ENCODE measurements around the gene MYBPH. TPM values are rescaled to one million over a fixed set of nuclear protein-coding genes. Genes with fewer than 3 reads are reported as not detected.

MYBPH gene
- total and polyA plus RNA-seq, 2 donors (not counting 3 experiments of a cell fraction or from before 2014, with no cell fraction given): not detected

DNA sequence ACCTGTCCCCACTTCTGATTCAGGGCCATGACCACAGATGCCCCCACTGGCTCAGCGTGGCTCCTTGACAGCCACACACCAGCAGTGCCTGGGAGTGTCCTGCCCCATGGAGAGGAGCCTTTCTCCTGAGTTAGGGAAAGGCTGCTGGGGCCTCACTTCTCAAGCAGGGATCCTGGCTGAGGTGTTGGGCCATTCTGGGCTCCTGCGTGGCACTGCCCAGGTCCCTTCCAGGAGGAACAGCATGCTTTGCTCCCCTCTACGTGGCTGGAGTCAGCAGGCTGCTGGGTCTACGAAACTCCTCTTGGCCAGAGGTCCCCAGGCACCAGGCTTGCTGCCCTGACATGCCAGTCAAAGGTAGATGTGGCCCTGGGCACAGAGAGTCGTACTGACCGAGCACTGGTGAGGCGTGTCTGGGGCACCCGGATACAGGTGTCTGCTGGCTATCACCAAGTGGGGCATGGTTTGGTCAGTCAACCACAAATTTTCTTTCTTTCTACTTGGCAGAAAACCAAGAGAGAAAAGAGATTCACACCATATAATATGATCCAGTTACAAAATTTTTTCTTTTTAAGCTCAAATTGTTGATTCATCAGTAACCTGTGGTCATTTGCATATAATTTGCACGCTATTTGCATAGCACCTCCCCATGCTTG, 44.0 kb downstream of the MYBPH start:
- no peaks in the 10 kb centered on the region for H3K9me3 ChIP-seq (replicated peaks; ENCODE audit: control insufficient read depth, insufficient read depth, low read length)
- TF ChIP-seq FOS (IDR thresholded peaks at IDR 0.05; ENCODE audit: borderline replicate concordance, insufficient read depth, low read length) (no peak), POLR2A (IDR thresholded peaks at IDR 0.05; ENCODE audit: low read depth, low read length) (no peak), JUN (IDR thresholded peaks at IDR 0.05; ENCODE audit: borderline replicate concordance, insufficient read depth, insufficient read length, low read depth) (no peak), EZH2 (IDR thresholded peaks at IDR 0.05; ENCODE audit: borderline replicate concordance, low read depth, low read length, severe bottlenecking) (no peak)
- peaks cover 4% of the 10 kb centered on the region for H3K4me1 ChIP-seq (ENCODE audit: control insufficient read depth, extremely low read depth, insufficient read depth, low read length)
- H3K36me3 ChIP-seq (ENCODE audit: control insufficient read depth in 2 of 2, extremely low read depth in 1 of 2, insufficient read depth in 2 of 2, low read length in 2 of 2): no peaks in the 10 kb centered on the region
- H4K20me1 ChIP-seq (replicated peaks; ENCODE audit: control insufficient read depth, extremely low read depth, insufficient read depth, low read length): no peaks in the 10 kb centered on the region
- FAIRE-seq (no peak), DNase-seq (ENCODE audit: low read depth, low spot score) (no peak)
- intact Hi-C loops (cut with micrococcal nuclease) (no loop called here), dilution Hi-C loops (cut with MboI; ENCODE audit: extremely low pct_ligation_motif_present, low sequenced_read_pairs) (no loop called here)
- no peak overlapping the region for H3K4me2 ChIP-seq (ENCODE audit: insufficient read depth, low read length)
- H3K9me1 ChIP-seq (replicated peaks; ENCODE audit: control insufficient read depth, extremely low read depth, insufficient read depth, low read length): no peaks in the 10 kb centered on the region
- no peaks in the 10 kb centered on the region for H3K79me2 ChIP-seq (ENCODE audit: control insufficient read depth, insufficient read depth, low read length)
- ChIA-PET CTCF (interaction anchor here (1.0 to 3.3 kb wide), 4 partner anchors 9 to 137 kb away, joined by 3 to 19 read pairs (median 8); no protein-coding TSS in a partner anchor), POLR2A (no interaction called here)
- no TSS peak for BruUV-seq (replicated peaks)
- H3K4me3 ChIP-seq (replicated peaks in 1 of 3; ENCODE audit: insufficient read depth in 1 of 3, low read depth in 1 of 3, low read length in 3 of 3): no peak overlapping the region
- H2AFZ ChIP-seq (ENCODE audit: low read depth, low read length): no peak overlapping the region
- peaks cover 14 to 31% of the 10 kb centered on the region in 2 experiments for H3K27me3 ChIP-seq (ENCODE audit: control insufficient read depth in 2 of 2, insufficient read depth in 2 of 2, low read length in 2 of 2)
- H3K27ac ChIP-seq (ENCODE audit: insufficient read depth, low read depth, low read length): no peak overlapping the region
- no peak overlapping the region for H3K9ac ChIP-seq (replicated peaks; ENCODE audit: extremely low read depth, insufficient read depth, low read length)

- BruUV-seq (replicated peaks): no TSS peak
- no peaks in the 10 kb centered on the region for H3K36me3 ChIP-seq (ENCODE audit: control insufficient read depth in 2 of 2, extremely low read depth in 1 of 2, insufficient read depth in 2 of 2, low read length in 2 of 2)
- H3K4me3 ChIP-seq (replicated peaks in 1 of 3; ENCODE audit: insufficient read depth in 1 of 3, low read depth in 1 of 3, low read length in 3 of 3): no peak overlapping the region
- no peak overlapping the region for H2AFZ ChIP-seq (ENCODE audit: low read depth, low read length)
- H3K79me2 ChIP-seq (ENCODE audit: control insufficient read depth, insufficient read depth, low read length): no peaks in the 10 kb centered on the region
- CTCF ChIA-PET: interaction anchor here (0.7 to 2.3 kb wide), 4 partner anchors 12 to 86 kb away, joined by 4 to 12 read pairs (median 7); no protein-coding TSS in a partner anchor
- H3K9ac ChIP-seq (replicated peaks; ENCODE audit: extremely low read depth, insufficient read depth, low read length): no peak overlapping the region
- no peak for FAIRE-seq
- no peak overlapping the region for H3K27ac ChIP-seq (ENCODE audit: insufficient read depth, low read depth, low read length)
- peaks cover 4% of the 10 kb centered on the region for H3K4me1 ChIP-seq (ENCODE audit: control insufficient read depth, extremely low read depth, insufficient read depth, low read length)
- dilution Hi-C loops (cut with MboI; ENCODE audit: extremely low pct_ligation_motif_present, low sequenced_read_pairs) (no loop called here), intact Hi-C loops (cut with micrococcal nuclease) (no loop called here)
- no peak for TF ChIP-seq MAX (IDR thresholded peaks at IDR 0.05; ENCODE audit: insufficient read depth, insufficient read length)
- TF ChIP-seq MYC (IDR thresholded peaks at IDR 0.05; ENCODE audit: low read depth, low read length): no peak
- no peak for TF ChIP-seq GATA2 (IDR thresholded peaks at IDR 0.05; ENCODE audit: insufficient read depth, insufficient read length, low read depth, low read length)
- TF ChIP-seq JUN (IDR thresholded peaks at IDR 0.05; ENCODE audit: borderline replicate concordance, insufficient read depth, insufficient read length, low read depth): no peak
- TF ChIP-seq POLR2A (IDR thresholded peaks at IDR 0.05; ENCODE audit: low read depth, low read length): no peak
- TF ChIP-seq POLR2AphosphoS5 (IDR thresholded peaks at IDR 0.05; ENCODE audit: insufficient read depth, low read depth, low read length): no peak
- TF ChIP-seq EZH2 (IDR thresholded peaks at IDR 0.05; ENCODE audit: borderline replicate concordance, low read depth, low read length, severe bottlenecking): no peak
- TF ChIP-seq, protein P1, sequence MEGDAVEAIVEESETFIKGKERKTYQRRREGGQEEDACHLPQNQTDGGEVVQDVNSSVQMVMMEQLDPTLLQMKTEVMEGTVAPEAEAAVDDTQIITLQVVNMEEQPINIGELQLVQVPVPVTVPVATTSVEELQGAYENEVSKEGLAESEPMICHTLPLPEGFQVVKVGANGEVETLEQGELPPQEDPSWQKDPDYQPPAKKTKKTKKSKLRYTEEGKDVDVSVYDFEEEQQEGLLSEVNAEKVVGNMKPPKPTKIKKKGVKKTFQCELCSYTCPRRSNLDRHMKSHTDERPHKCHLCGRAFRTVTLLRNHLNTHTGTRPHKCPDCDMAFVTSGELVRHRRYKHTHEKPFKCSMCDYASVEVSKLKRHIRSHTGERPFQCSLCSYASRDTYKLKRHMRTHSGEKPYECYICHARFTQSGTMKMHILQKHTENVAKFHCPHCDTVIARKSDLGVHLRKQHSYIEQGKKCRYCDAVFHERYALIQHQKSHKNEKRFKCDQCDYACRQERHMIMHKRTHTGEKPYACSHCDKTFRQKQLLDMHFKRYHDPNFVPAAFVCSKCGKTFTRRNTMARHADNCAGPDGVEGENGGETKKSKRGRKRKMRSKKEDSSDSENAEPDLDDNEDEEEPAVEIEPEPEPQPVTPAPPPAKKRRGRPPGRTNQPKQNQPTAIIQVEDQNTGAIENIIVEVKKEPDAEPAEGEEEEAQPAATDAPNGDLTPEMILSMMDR (IDR thresholded peaks at IDR 0.05; ENCODE audit: extremely low read depth in 1 of 2, insufficient read depth in 1 of 2, low read depth in 1 of 2, low read length in 2 of 2): no peak
- no peak for TF ChIP-seq FOS (IDR thresholded peaks at IDR 0.05; ENCODE audit: borderline replicate concordance, insufficient read depth, low read length)
- H3K9me1 ChIP-seq (replicated peaks; ENCODE audit: control insufficient read depth, extremely low read depth, insufficient read depth, low read length): no peaks in the 10 kb centered on the region
- no peak overlapping the region for H3K4me2 ChIP-seq (ENCODE audit: insufficient read depth, low read length)
- DNase-seq (ENCODE audit: low read depth, low spot score): no peak
- no peaks in the 10 kb centered on the region for H4K20me1 ChIP-seq (replicated peaks; ENCODE audit: control insufficient read depth, extremely low read depth, insufficient read depth, low read length)
- no peaks in the 10 kb centered on the region for H3K9me3 ChIP-seq (replicated peaks; ENCODE audit: control insufficient read depth, insufficient read depth, low read length)
- POLR2A ChIA-PET: no interaction called here
- H3K27me3 ChIP-seq (ENCODE audit: control insufficient read depth in 2 of 2, insufficient read depth in 2 of 2, low read length in 2 of 2): peaks cover 17 to 42% of the 10 kb centered on the region in 2 experiments
Measured at GRCh38 chr1:203130358-203130985, 45.2 kb downstream of the MYBPH start.

Data from endothelial cell of umbilical vein (primary cell).